HG03432 (cell line): ENCODE measurements around the gene TMEM95.
"Not testable (repeated sequence)": the region's sequence is repeated elsewhere in the genome, so short reads cannot be mapped to it uniquely, and the experiment has no call there.

Experiments
- ATAC-seq: cut with Tn5 transposase; IDR thresholded peaks from one replicate; pipeline ENCODE4 v1.9.1; 2021; ENCODE audit warnings: mild to moderate bottlenecking, moderate library complexity; ENCODE audit not compliant: unreplicated experiment

Gene TMEM95

DNA sequence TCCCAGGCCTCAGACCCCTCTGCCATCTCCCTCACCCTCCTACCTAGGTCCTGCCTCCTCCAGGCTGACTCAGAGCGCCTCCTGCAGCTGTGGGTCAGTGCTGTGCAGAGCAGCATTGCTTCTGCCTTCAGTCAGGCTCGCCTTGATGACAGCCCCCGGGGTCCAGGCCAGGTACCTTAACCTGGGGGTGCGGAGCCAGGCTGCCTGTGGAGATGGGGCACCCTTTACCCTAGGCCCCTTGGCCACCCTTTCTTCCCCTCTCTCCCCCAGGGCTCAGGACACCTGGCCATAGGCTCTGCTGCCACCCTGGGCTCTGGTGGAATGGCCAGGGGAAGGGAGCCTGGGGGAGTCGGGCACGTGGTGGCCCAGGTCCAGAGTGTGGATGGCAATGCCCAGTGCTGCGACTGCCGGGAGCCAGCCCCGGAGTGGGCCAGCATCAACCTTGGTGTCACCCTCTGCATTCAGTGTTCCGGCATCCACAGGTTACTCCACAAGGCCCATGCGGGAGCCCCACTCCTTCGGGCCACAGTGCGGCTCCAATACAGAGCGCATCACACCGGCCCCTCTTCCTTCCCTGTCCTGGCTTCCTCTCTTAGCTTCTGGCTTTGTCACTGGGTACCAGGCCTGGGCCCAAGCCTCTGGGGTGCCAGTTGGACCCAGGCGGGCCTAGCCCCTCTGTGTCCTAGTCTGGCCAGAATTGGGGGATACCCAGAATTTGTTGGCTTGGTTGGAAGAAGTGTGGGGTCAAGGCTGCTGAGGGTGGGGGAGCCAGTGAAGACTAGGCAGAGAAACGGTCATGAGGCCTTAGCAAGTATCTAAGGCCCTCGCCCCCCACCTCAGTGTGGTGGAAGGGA is 8.0 kb upstream of the TMEM95 start:
- no peak for ATAC-seq

DNA sequence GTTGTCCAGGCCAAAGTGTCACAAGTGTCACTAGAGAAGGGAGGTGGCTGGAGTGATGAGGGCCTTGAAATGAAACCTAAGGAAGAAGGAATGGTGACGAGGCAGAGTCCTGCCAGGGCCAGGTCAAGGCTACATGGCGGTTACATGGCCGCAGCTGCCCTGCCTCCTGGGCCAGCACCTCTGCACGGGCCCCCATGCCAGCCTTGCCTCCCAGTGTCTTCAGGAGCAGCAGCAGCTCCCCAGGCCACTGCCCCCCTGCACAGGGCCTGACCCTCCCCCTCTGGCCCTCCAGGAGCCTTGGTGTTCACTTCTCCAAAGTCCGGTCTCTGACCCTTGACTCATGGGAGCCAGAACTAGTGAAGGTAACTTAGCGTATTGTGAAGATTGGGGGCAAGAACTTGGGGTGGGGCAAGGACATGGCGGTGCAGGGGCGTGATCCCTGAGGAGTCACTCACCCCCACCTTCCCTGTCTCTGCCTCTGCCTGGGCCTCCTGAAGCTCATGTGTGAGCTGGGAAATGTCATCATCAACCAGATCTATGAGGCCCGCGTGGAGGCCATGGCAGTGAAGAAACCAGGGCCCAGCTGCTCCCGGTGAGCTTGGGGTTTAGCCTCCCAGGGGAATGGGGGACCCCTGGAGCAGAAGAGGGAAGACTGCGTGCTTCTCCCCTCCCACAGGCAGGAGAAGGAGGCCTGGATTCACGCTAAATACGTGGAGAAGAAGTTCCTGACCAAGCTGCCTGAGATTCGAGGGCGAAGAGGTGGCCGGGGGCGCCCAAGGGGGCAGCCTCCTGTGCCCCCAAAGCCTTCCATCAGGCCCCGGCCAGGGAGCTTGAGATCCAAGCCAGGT is 7.1 kb upstream of the TMEM95 start:
- no peak for ATAC-seq

DNA sequence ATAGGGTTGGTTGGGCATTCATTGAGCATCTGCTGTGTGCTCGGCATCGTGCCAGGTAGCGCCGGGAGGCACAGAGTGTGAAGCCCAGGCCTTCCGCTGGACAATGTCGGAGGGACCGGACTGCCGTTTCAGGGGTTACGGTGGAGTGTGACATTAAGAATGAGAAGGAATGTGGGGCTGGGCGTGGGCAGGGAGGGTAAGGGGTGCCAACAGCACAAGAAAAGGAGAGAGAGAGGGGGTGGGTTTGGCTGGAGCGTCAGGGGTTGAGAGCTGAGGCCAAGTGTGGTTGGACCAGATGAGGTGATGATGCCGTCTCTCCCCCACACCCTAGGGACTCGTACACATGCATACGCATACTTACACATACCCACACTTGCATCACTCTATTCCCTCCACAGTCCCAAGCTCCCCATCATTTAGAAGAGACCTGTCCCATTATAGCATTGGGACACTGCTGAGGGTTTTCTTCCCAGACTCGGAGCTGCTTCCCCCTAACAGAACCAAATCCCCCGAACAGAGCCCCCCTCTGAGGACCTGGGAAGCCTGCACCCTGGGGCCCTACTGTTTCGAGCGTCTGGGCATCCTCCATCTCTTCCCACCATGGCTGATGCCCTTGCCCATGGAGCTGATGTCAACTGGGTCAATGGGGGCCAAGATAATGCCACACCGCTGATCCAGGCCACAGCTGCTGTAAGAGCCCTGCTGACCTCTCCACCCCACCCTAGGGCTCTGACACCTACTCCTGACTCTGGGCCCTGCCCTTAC is 6.3 kb upstream of the TMEM95 start:
- ATAC-seq, result no peak

DNA sequence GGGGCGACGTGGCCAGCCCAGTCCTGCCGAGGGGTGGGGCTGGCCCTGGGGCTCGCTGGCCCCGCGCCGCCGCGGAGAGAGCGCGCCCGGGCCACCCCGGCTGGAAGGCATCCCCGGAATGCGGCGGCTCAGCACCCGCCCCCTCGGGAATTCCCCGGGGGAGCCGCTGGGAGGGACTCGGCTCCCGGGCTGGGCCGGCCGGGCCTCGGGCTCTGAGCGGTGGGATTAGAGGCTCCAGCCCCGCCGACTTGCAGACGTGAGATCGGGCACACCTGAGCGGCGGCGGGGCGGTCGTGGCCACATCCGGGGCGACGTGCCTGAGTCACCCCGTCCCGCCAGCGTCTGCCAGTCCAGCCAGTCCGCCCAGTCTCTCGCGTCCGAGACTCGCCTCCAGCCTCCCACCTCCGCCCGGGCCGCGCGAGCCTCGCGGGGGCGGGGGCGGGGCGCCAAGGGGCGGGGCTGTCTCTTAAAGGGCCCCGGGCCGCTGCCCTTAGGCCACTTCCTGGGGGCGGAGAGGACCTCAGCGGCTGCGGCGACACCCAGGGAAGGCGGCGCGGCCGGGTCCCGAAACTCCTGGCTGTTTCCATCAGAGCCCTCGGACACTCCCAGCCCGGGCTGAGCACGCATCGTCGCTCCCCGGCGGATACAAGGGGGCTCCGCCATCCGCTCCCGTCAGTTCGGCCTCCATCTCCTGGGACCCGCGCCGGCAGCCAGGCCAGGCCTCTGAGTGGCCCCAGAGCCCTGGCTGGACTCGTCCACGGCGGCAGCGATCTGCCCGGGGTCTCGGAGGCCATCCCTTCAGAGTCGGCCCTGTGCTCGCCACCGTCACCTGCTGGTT is 3.1 kb upstream of the TMEM95 start, which contains the start of gene KCTD11:
TSS of gene KCTD11 (plus strand) at position 498 of the 838 bp plus-strand sequence.
- peak; percentile 73 for ATAC-seq

DNA sequence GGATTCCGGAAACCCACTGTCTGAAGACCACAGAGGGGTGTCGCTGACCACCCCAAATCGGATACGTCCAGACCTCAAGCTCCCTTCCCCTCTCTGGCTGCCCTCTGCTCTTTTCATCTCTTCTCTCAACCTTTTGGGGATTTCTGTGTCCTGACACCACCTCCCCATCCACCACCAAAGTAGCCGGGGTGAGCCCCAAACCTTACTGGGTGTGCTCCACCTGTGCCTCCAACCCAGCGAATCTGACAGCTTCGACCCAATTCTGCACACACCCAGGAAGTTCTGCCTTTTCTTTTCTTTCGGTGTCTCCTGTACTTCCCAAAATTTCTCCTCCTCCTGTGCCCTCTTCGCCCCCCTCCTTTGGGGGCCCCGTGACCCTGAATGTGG is 2.5 kb upstream of the TMEM95 start:
- no peak for ATAC-seq

DNA sequence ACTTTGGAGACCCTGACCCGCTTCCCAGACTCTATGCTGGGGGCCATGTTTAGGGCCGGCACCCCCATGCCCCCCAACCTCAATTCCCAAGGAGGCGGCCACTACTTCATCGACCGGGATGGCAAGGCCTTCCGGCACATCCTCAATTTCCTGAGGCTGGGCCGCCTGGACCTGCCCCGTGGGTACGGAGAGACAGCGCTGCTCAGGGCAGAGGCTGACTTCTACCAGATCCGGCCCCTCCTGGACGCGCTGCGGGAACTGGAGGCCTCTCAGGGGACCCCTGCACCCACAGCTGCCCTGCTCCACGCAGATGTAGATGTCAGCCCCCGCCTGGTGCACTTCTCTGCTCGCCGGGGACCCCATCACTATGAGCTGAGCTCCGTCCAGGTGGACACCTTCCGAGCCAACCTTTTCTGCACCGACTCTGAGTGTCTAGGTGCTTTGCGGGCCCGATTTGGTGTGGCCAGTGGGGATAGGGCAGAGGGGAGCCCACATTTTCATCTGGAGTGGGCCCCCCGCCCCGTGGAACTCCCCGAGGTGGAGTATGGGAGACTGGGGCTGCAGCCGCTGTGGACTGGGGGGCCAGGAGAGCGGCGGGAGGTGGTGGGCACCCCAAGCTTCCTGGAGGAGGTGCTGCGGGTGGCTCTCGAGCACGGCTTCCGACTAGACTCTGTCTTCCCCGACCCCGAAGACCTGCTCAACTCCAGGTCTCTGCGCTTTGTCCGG is 1.9 kb upstream of the TMEM95 start:
- no peak for ATAC-seq

DNA sequence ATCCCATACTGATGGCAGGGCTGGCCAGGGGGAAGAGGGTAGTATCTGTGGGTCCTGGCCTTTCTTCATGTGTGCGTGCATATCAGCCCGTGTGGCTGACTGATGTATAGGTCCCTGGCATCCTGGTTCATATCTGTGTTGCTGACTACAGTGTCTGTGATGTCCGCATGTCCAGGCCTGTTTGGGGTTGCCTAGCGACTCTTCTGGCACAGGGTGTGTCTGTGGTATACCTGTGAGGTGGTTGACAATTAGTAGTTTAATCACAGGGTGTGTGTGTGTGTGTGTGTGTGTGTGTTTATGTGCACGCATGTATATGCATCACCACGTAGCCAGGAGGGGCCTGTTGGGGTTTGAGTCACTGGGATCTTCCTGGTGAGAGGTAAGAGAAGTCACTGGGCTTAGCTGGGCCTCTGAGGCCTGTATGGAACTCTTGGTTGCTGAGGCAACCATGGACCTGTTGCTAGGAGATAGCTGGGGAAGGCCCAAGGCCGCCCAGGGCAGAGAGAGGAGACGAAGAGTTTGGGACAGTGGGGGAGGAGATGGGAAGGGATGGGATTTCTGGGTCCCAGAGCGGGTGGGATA is 603 bp upstream of the TMEM95 start:
- no peak for ATAC-seq

DNA sequence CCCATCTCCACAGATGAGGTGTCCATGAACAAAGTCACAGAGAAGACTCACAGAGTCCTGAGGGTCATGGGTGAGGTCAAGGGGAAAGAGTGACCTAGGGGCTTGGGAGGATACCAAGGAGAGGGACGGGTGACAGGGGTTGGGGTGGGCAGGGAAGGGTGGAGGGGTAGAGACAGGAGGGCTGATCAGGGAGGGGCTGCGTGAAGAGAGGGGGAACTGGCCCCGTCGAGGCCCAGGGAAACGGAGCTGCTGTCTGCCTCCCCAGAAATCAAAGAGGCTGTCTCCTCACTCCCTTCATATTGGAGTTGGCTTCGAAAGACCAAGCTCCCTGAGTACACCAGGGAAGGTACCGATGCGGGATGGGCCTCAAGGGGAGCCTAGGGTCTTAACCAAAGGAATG is 617 bp downstream of the TMEM95 start:
- ATAC-seq, result no peak

DNA sequence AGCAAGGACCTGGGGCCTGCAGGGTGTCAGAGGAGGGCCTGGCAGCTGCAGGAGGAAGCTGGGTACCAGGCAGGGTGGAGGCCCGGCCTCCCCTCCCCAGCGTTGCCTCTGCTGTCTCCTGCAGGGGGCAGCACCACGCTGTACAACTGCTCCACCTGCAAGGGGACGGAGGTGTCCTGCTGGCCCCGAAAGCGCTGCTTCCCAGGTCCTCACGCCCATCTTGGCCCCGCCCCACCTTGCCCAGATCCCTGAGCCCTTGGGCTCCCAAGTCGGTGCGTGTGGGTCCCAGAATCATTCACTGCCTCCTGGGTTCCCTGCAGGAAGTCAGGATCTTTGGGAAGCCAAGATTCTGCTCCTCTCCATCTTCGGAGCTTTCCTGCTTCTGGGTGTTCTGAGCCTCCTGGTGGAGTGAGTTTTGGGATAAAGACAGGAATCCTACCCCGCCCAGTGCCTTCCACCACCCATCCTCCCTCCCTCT is 1.2 kb downstream of the TMEM95 start:
- ATAC-seq, result no peak

DNA sequence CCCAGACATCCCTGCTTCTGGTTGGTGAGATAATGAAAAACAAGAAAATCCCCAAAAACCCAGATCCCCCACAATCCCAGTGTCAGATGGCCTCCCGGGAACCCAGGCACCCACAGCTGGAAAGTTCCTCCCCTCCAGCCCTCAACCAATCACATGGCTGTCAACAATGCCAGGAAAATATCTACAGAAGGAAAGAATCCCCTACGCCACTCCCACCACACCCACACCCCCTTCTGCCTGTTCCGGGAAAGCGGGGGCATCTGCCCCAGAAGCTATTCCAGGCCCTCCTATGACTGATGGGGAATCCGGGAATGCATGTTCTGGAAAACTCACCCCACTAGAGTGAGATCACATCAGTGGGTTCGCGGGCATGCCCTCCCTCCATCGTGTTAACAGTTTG is 1.8 kb downstream of the TMEM95 start:
- no peak for ATAC-seq

DNA sequence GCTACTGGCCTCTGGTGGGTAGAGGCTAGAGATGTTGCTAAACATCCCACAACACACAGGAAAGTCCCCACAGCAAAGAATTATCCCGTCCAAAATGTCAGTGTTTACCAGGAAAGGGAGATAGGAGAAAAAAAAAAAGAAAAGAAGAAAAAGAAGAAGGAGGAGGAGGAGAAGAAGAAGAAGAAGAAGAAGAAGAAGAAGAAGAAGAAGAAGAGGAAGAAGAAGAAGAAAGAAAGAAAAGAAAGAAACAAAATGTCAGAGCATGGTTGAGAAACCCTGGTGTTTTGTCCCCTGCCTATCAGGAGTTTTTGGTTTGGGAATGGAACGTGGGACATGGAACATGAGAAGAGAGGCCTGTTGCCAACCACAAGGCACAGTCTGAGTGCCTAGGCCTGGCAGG is 2.4 kb downstream of the TMEM95 start:
- no peak for ATAC-seq

DNA sequence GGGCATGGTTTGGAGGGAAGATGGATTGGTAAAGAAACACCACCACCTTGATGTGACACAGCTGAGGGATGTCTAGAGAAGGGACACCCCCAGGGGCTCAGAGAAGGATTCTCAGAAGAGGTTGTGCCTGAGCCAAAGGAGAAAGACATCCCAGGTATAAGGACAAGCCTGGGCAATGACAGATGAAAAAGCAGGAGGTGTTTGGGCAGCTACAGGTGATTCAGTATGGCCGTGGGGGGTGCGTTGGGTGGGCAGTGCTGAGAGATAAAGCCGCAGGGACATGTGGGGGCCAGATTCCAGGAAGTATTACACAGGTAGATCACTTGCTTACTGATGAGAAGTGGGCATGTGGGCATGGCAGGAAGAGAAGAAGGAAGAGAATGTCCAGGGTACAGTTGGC is 7.0 kb downstream of the TMEM95 start:
- ATAC-seq, result no peak

DNA sequence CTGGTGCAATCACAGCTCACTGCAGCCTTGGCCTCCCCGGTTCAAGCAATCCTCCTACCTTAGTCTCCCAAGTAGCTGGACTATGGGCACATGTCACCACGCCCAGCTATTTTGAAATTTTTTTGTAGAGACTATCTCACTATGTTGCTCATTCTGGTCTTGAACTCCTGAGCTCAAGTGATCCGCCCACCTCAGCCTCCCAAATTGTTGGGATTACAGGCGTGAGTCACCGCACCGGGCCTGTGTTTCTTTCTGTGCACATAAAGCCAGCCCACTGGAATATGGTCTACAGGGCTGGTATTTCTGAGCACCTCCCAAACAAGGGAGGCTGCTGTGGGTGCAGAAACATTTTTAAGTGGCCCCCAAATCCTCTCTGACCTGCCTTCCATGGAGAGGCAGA is 8.4 kb downstream of the TMEM95 start:
- ATAC-seq, result no peak

DNA sequence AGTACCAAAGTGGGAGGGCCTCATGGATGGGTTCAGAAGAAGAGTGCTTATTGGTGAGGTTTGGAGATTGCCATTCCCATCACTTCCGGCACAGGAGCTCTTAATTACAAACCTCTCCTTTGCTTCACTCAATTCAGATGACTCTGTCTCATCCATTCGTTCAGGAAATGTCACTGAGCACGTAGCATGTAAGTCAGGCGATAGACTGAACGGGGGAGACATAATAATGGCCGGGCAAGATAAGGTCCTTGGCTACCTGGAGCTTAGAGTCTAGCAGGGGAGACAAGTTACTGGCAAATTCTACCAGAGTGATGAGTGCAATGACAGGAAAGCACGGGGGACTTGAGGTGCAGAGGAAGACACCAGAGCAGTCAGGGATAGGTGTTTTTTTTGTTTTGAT is 11.0 kb downstream of the TMEM95 start:
- not testable (repeated sequence) for ATAC-seq

DNA sequence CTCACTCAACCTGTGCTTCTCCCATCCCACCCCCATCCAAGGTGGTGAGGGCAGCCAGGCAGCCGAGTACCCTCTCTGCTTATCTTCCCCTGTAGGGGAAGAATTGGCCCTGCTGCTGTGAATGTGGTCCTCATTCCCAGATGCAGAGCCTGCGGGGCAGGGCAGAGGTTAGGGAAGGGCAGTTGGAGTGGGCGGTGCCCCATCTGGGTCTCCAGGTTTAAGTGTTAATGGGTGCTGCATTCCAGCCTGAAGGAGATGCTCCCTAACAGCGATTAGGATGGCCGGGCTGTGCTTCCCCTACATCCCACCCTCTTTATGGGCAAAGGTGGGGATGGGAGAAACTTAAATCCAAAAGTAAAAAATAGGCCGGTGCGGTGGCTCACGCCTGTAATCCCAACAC is 12.1 kb downstream of the TMEM95 start:
- no peak for ATAC-seq

DNA sequence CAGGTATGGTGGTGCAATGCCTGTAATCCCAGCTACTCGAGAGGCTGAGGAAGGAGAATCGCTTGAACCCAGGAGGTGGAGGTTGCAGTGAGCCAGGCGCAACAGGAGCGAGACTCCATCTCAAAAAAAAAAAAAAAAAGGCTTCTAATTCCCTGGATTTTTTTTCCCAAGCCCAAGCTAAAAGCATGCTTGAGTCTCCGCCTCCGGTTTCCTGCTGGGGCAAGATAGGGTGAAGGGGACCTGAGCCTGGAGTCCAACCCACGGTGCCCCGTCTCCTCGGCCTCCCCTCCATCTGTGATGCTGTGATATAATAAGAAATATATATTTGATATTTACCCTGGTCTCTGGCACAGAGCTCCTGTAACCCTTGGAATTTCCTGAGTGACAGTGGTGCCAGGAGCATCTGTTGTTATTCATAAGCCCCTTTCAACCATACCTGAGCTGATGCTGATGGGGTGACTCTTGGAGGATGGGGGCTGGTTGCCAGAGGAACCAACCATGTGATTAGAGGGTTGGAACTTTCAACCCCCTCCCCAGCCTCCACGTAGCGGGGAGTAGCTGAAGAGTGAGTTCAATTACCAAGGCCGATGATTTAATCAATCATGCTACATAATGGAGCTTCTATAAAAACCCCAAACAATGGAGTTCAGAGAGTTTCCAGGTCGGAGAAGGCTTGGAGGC is 13.1 kb downstream of the TMEM95 start:
- no peak for ATAC-seq

DNA sequence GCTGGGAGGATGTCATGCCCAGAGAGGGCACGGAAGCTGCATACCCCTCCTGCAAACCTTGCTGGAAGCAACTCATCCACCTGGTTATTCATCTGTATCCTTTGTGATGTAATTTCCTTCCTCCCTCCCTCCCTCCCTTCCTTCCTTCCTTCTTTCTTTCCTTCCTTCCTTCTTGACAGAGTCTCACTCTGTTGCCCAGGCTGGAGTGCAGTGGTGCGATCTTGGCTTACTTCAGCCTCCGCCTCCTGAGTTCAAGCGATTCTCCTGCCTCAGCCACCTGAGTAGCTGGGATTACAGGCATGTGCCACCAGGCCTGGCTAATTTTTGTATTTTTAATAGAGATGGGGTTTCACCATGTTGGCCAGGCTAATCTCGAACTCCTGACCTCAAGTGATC is 13.6 kb downstream of the TMEM95 start:
- not testable (repeated sequence) for ATAC-seq

DNA sequence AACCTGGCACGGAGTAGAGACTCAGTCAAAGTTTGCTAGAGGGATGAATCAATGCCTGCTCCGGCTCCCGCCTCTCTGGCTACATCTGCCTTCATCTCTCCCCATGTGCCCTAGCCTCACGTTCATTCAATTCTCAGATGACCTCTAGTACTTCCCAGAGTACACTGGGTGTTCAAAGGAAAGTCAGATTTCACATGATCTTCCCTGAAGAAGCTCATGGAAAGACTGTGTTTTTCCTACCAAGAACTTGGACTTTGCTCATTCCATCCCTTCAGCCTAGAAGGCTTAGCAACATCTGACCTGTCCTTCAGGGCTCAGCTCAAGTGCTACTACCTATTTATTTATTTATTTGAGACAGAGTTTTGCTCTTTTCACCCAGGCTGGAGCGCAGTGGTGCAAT is 14.9 kb downstream of the TMEM95 start:
- no peak for ATAC-seq

DNA sequence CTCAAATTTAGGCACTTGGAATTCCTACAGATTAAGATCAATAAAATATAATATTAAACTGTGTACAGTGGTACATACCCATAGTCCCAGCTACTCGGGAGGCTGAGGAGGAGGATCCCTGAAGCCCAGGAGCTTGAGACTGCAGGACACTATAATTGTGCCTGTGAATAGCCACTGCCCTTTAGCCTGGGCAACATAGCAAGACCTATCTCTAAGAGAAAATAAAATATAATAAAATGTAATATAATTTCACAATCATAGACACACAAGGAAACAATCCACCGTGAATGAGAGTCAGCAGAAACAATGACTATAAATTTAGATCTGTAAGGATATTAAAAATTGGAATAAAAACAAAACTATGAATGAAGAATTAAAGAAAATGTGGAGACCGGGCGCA is 15.9 kb downstream of the TMEM95 start:
- ATAC-seq, result no peak
